Activated T-cell treated with anti-CD3 and anti-CD28 coated beads, Interleukin-2, amount 50 U/mL, for 72 hours (primary cell): Measurements from ENCODE around the gene DYNC1I2. TPM values are rescaled to one million over a fixed set of nuclear protein-coding genes. Genes with fewer than 3 reads are reported as not detected.

Experiments
- ATAC-seq, 2 donors: fragments of 150-1000 bp; cut with Tn5 transposase; replicated peaks in 1 of 2; 2 replicates each; pipeline ENCODE4 v1.10.0; 2021; ENCODE audit warnings: moderate library complexity in 2 of 2, mild to moderate bottlenecking in 1 of 2
- DNase-seq, 2 donors: peaks; one replicate each; pipeline ENCODE4 v3.0.0; 2021 to 2022; ENCODE audit warnings: mixed read lengths in 1 of 2
- H3K27ac Mint-ChIP-seq: one replicate; pipeline ENCODE4 v1.8.0; 2022; ENCODE audit warnings: mild to moderate bottlenecking, moderate library complexity, mixed read lengths
- H3K27me3 Mint-ChIP-seq: one replicate; pipeline ENCODE4 v1.8.0; 2022; ENCODE audit warnings: low read depth, mixed read lengths
- H3K36me3 Mint-ChIP-seq, 2 donors: one replicate each; pipeline ENCODE4 v1.8.0; 2022; ENCODE audit warnings: mixed read lengths in 2 of 2, mild to moderate bottlenecking in 1 of 2; ENCODE audit not compliant: insufficient read depth in 2 of 2
- H3K4me1 Mint-ChIP-seq: one replicate; pipeline ENCODE4 v1.8.0; 2022; ENCODE audit warnings: low read depth, mixed read lengths
- H3K4me3 Mint-ChIP-seq, 2 donors: one replicate each; pipeline ENCODE4 v1.8.0; 2022; ENCODE audit warnings: mild to moderate bottlenecking in 2 of 2, mixed read lengths in 2 of 2, moderate library complexity in 2 of 2
- H3K9me3 Mint-ChIP-seq, 2 donors: one replicate each; pipeline ENCODE4 v1.8.0; 2022; ENCODE audit warnings: mixed read lengths in 2 of 2
- total RNA-seq, 2 donors: library from RNA; stranded (reverse); gene quantifications; one replicate each; pipeline ENCODE4 v1.2.3, GENCODE V29; 2022

The DYNC1I2 gene
- total RNA-seq, 2 donors from 2014 or later = 37.6 to 39.5 TPM

- peaks cover 29% of the 10 kb centered on the region for H3K4me1 Mint-ChIP-seq
- peaks cover 5 to 13% of the 10 kb centered on the region in 2 donors for H3K36me3 Mint-ChIP-seq
- no peak overlapping the region for H3K4me3 Mint-ChIP-seq
- DNase-seq (no peak), ATAC-seq (no peak)
- H3K27me3 Mint-ChIP-seq = no peaks in the 10 kb centered on the region
- H3K27ac Mint-ChIP-seq = no peak overlapping the region
- H3K9me3 Mint-ChIP-seq = no peaks in the 10 kb centered on the region
Measured at GRCh38 chr2:171692331-171692730, 5.1 kb downstream of the DYNC1I2 start.

- Mint-ChIP-seq H3K36me3 (peaks cover 0 to 3% of the 10 kb centered on the region in 2 donors), H3K4me1 (peaks cover 13% of the 10 kb centered on the region), H3K27me3 (no peaks in the 10 kb centered on the region), H3K9me3 (no peaks in the 10 kb centered on the region), H3K4me3 (no peak overlapping the region), H3K27ac (no peak overlapping the region)
- ATAC-seq (no peak), DNase-seq (no peak)
Measured at GRCh38 chr2:171702781-171703556, 15.7 kb downstream of the DYNC1I2 start.

- H3K4me1 Mint-ChIP-seq = peaks cover 13% of the 10 kb centered on the region
- ATAC-seq = peak in 1 of 2 donors; percentile 32
- DNase-seq = peak in 1 of 2 donors; percentile 9
- H3K27ac Mint-ChIP-seq = no peak overlapping the region
- no peaks in the 10 kb centered on the region for H3K9me3 Mint-ChIP-seq
- no peaks in the 10 kb centered on the region for H3K27me3 Mint-ChIP-seq
- H3K4me3 Mint-ChIP-seq = no peak overlapping the region
- peaks cover 0 to 3% of the 10 kb centered on the region in 2 donors for H3K36me3 Mint-ChIP-seq
Measured at GRCh38 chr2:171703574-171704347, 16.5 kb downstream of the DYNC1I2 start.

GRCh38 chr2:171706152-171706803 lies 19.0 kb downstream of the DYNC1I2 start:
- Mint-ChIP-seq H3K27ac (no peak overlapping the region), H3K9me3 (no peaks in the 10 kb centered on the region), H3K4me3 (no peak overlapping the region), H3K4me1 (peaks cover 13% of the 10 kb centered on the region), H3K36me3 (peaks cover 0 to 3% of the 10 kb centered on the region in 2 donors), H3K27me3 (no peaks in the 10 kb centered on the region)
- no peak for DNase-seq
- no peak for ATAC-seq

- ATAC-seq (no peak), DNase-seq (no peak)
- no peaks in the 10 kb centered on the region for H3K9me3 Mint-ChIP-seq
- H3K36me3 Mint-ChIP-seq = peaks cover 0 to 3% of the 10 kb centered on the region in 2 donors
- H3K4me1 Mint-ChIP-seq = peaks cover 22% of the 10 kb centered on the region
- no peak overlapping the region for H3K4me3 Mint-ChIP-seq
- H3K27ac Mint-ChIP-seq = no peak overlapping the region
- no peaks in the 10 kb centered on the region for H3K27me3 Mint-ChIP-seq
Measured at GRCh38 chr2:171707752-171708151, 20.5 kb downstream of the DYNC1I2 start.

- peaks cover 14% of the 10 kb centered on the region for H3K4me1 Mint-ChIP-seq
- DNase-seq (no peak), ATAC-seq (no peak)
- no peak overlapping the region for H3K4me3 Mint-ChIP-seq
- H3K9me3 Mint-ChIP-seq = no peaks in the 10 kb centered on the region
- no peak overlapping the region for H3K27ac Mint-ChIP-seq
- H3K27me3 Mint-ChIP-seq = no peaks in the 10 kb centered on the region
- H3K36me3 Mint-ChIP-seq = peaks cover 0 to 3% of the 10 kb centered on the region in 2 donors
Measured at GRCh38 chr2:171709011-171709685, 21.9 kb downstream of the DYNC1I2 start.

GRCh38 chr2:171711351-171711750 lies 24.1 kb downstream of the DYNC1I2 start:
- Mint-ChIP-seq H3K27me3 (no peaks in the 10 kb centered on the region), H3K9me3 (no peaks in the 10 kb centered on the region), H3K27ac (no peak overlapping the region), H3K4me1 (peaks cover 11% of the 10 kb centered on the region), H3K4me3 (no peak overlapping the region), H3K36me3 (peaks cover 0 to 6% of the 10 kb centered on the region in 2 donors)
- ATAC-seq (no peak), DNase-seq (no peak)

GRCh38 chr2:171712051-171712450 lies 24.8 kb downstream of the DYNC1I2 start:
- no peak for ATAC-seq

GRCh38 chr2:171718720-171719119 lies 31.5 kb downstream of the DYNC1I2 start:
- Mint-ChIP-seq H3K4me3 (peak overlapping the region in 1 of 2 donors; percentile 48), H3K27ac (peak overlapping the region; percentile 57), H3K9me3 (no peaks in the 10 kb centered on the region), H3K4me1 (peaks cover 8% of the 10 kb centered on the region), H3K36me3 (peaks cover 0 to 12% of the 10 kb centered on the region in 2 donors), H3K27me3 (no peaks in the 10 kb centered on the region)
- ATAC-seq = peak; percentile 96 to 99
- DNase-seq = peak in 1 of 2 donors; percentile 7

More at GRCh38 chr2:171712051-171712450, 24.8 kb downstream of the DYNC1I2 start:
- peaks cover 9% of the 10 kb centered on the region for H3K4me1 Mint-ChIP-seq
- DNase-seq = no peak
- H3K27me3 Mint-ChIP-seq = no peaks in the 10 kb centered on the region
- no peak overlapping the region for H3K27ac Mint-ChIP-seq
- peaks cover 0 to 6% of the 10 kb centered on the region in 2 donors for H3K36me3 Mint-ChIP-seq
- no peaks in the 10 kb centered on the region for H3K9me3 Mint-ChIP-seq
- no peak overlapping the region for H3K4me3 Mint-ChIP-seq

GRCh38 chr2:171719660-171720059 lies 32.4 kb downstream of the DYNC1I2 start:
- H3K9me3 Mint-ChIP-seq = no peaks in the 10 kb centered on the region
- H3K27me3 Mint-ChIP-seq = no peaks in the 10 kb centered on the region
- no peak for DNase-seq
- peaks cover 0 to 12% of the 10 kb centered on the region in 2 donors for H3K36me3 Mint-ChIP-seq
- no peak overlapping the region for H3K27ac Mint-ChIP-seq
- H3K4me3 Mint-ChIP-seq = no peak overlapping the region
- H3K4me1 Mint-ChIP-seq = peaks cover 8% of the 10 kb centered on the region
- no peak for ATAC-seq

- Mint-ChIP-seq H3K4me1 (peaks cover 1% of the 10 kb centered on the region), H3K36me3 (peaks cover 0 to 11% of the 10 kb centered on the region in 2 donors)
Measured at GRCh38 chr2:171723716-171724683, 36.7 kb downstream of the DYNC1I2 start.

More at GRCh38 chr2:171723716-171724683, 36.7 kb downstream of the DYNC1I2 start:
- no peaks in the 10 kb centered on the region for H3K9me3 Mint-ChIP-seq
- no peak overlapping the region for H3K27ac Mint-ChIP-seq
- no peak overlapping the region for H3K4me3 Mint-ChIP-seq
- ATAC-seq (no peak), DNase-seq (no peak)
- no peaks in the 10 kb centered on the region for H3K27me3 Mint-ChIP-seq
